HEK293T (cell line): Measurements from ENCODE around the gene RAPGEF5.

Experiments
- ARNT ChIP-seq: fragments of 450-650 bp; IDR thresholded peaks from 2 replicates; pipeline ENCODE4 v1.6.1; 2017; ENCODE audit warnings: mild to moderate bottlenecking
- BHLHE40 ChIP-seq: fragments of 450-650 bp; IDR thresholded peaks from 2 replicates; pipeline ENCODE4 v1.6.1; 2016; ENCODE audit warnings: mild to moderate bottlenecking, moderate library complexity, borderline replicate concordance
- FOXA1 ChIP-seq: fragments of 450-650 bp; IDR thresholded peaks from 2 replicates; pipeline ENCODE4 v1.6.1; 2016; ENCODE audit warnings: mild to moderate bottlenecking
- FOXK2 ChIP-seq: fragments of 450-650 bp; IDR thresholded peaks from 2 replicates; pipeline ENCODE4 v1.6.1; 2016; ENCODE audit warnings: mild to moderate bottlenecking
- FOXM1 ChIP-seq: fragments of 450-650 bp; IDR thresholded peaks from 2 replicates; pipeline ENCODE4 v1.6.1; 2017; ENCODE audit warnings: mild to moderate bottlenecking, borderline replicate concordance
- HDGF ChIP-seq: fragments of 450-650 bp; IDR thresholded peaks from 2 replicates; pipeline ENCODE4 v1.6.1; 2017; ENCODE audit warnings: antibody characterized with exemption, borderline replicate concordance
- L3MBTL2 ChIP-seq: fragments of 450-650 bp; conservative IDR thresholded peaks from 2 replicates; pipeline ENCODE4 v1.6.1; 2016; ENCODE audit warnings: mild to moderate bottlenecking
- LEF1 ChIP-seq: fragments of 450-650 bp; IDR thresholded peaks from 2 replicates; pipeline ENCODE4 v1.6.1; 2017; ENCODE audit warnings: mild to moderate bottlenecking, borderline replicate concordance
- NFRKB ChIP-seq: fragments of 450-650 bp; IDR thresholded peaks from 2 replicates; pipeline ENCODE4 v1.6.1; 2016; ENCODE audit warnings: mild to moderate bottlenecking, moderate library complexity
- PKNOX1 ChIP-seq: fragments of 450-650 bp; IDR thresholded peaks from 2 replicates; pipeline ENCODE4 v1.6.1; 2016
- SP1 ChIP-seq: fragments of 450-650 bp; IDR thresholded peaks from 2 replicates; pipeline ENCODE4 v1.6.1; 2017
- SUZ12 ChIP-seq: fragments of 450-650 bp; IDR thresholded peaks from 2 replicates; pipeline ENCODE4 v1.6.1; 2016; ENCODE audit warnings: mild to moderate bottlenecking
- TARDBP ChIP-seq: fragments of 450-650 bp; IDR thresholded peaks from 2 replicates; pipeline ENCODE4 v1.6.1; 2016
- ZNF384 ChIP-seq: fragments of 450-650 bp; IDR thresholded peaks from 2 replicates; pipeline ENCODE4 v1.6.1; 2016

- TF ChIP-seq SUZ12 (no peak), ARNT (no peak), SP1 (no peak), BHLHE40 (no peak), FOXA1 (no peak), FOXM1 (no peak), TARDBP (no peak), ZNF384 (no peak), HDGF (no peak), L3MBTL2 (no peak), NFRKB (no peak), FOXK2 (no peak), LEF1 (no peak), PKNOX1 (no peak)
These were observed 54.8 kb downstream of the RAPGEF5 start for GRCh38 chr7:22302193-22302592.
